MM.1S (cell line): ENCODE data around the gene C2CD4B.
A peak's percentile ranks its signal among the peaks of the same experiment; 100 is the strongest.

Source experiments
- DNase-seq: peaks from one replicate; pipeline ENCODE4 v3.0.0-alpha.2; 2015
- H2AFZ ChIP-seq: fragments of 300-600 bp; sonication (generic); 2 replicates; pipeline ENCODE4 v1.6.0; 2016; ENCODE audit warnings: antibody characterized with exemption, low read length
- H3F3A ChIP-seq: fragments of 300-600 bp; sonication (generic); 2 replicates; pipeline ENCODE4 v1.6.1; 2016; ENCODE audit warnings: mild to moderate bottlenecking, antibody characterized with exemption, low read length, moderate library complexity, mixed read lengths; ENCODE audit not compliant: insufficient read depth
- H3K27ac ChIP-seq: fragments of 300-600 bp; sonication (generic); 2 replicates; pipeline ENCODE4 v1.5.1; 2016; ENCODE audit warnings: mild to moderate bottlenecking, low read length
- H3K27me3 ChIP-seq: fragments of 300-600 bp; sonication (generic); replicated peaks from 2 replicates; pipeline ENCODE4 v1.6.0; 2016; ENCODE audit warnings: low read length; ENCODE audit not compliant: insufficient read depth
- H3K36me3 ChIP-seq: fragments of 300-600 bp; sonication (generic); replicated peaks from 2 replicates; pipeline ENCODE4 v1.6.1; 2016; ENCODE audit warnings: mild to moderate bottlenecking, low read length, mixed read lengths; ENCODE audit not compliant: insufficient read depth
- H3K4me1 ChIP-seq: fragments of 300-600 bp; sonication (generic); 2 replicates; pipeline ENCODE4 v1.6.1; 2016; ENCODE audit warnings: low read length, mixed read lengths
- H3K4me2 ChIP-seq: fragments of 300-600 bp; sonication (generic); 2 replicates; pipeline ENCODE4 v1.6.0; 2016; ENCODE audit warnings: low read depth, low read length
- H3K4me3 ChIP-seq: fragments of 300-600 bp; sonication (generic); 2 replicates; pipeline ENCODE4 v1.5.1; 2016; ENCODE audit warnings: low read length, mixed read lengths
- H3K79me2 ChIP-seq: fragments of 300-600 bp; sonication (generic); 2 replicates; pipeline ENCODE4 v1.6.1; 2016; ENCODE audit warnings: mixed run types, low read length, mixed read lengths
- H3K9ac ChIP-seq: fragments of 300-600 bp; sonication (generic); 2 replicates; pipeline ENCODE4 v1.6.1; 2016; ENCODE audit warnings: low read length, mixed read lengths
- H3K9me2 ChIP-seq: fragments of 300-600 bp; sonication (generic); replicated peaks from 2 replicates; pipeline ENCODE4 v1.6.1; 2016; ENCODE audit warnings: mild to moderate bottlenecking, low read length, mixed read lengths; ENCODE audit not compliant: insufficient read depth
- H3K9me3 ChIP-seq: fragments of 300-600 bp; sonication (generic); replicated peaks from 2 replicates; pipeline ENCODE4 v1.6.1; 2016; ENCODE audit warnings: mild to moderate bottlenecking, low read length, mixed read lengths; ENCODE audit not compliant: insufficient read depth
- H4K20me1 ChIP-seq: fragments of 300-600 bp; sonication (generic); 2 replicates; pipeline ENCODE4 v1.6.1; 2016; ENCODE audit warnings: mild to moderate bottlenecking, low read length, moderate library complexity, mixed read lengths; ENCODE audit not compliant: insufficient read depth
- EZH2 ChIP-seq: fragments of 300-600 bp; sonication (generic); optimal IDR thresholded peaks from 2 replicates; pipeline ENCODE3; 2017; ENCODE audit warnings: low read depth, mild to moderate bottlenecking, antibody characterized with exemption, low read length, mixed read lengths
- EZH2phosphoT487 ChIP-seq: fragments of 300-600 bp; sonication (generic); IDR thresholded peaks from 2 replicates; pipeline ENCODE4 v1.6.1; 2018; ENCODE audit warnings: antibody characterized with exemption, low read length
- TF ChIP-seq, protein P1 (sequence below): fragments of 300-600 bp; sonication (generic); IDR thresholded peaks from 2 replicates; pipeline ENCODE4 v1.5.1; 2016; ENCODE audit warnings: antibody characterized with exemption, low read length, mixed read lengths

Gene C2CD4B

DNA sequence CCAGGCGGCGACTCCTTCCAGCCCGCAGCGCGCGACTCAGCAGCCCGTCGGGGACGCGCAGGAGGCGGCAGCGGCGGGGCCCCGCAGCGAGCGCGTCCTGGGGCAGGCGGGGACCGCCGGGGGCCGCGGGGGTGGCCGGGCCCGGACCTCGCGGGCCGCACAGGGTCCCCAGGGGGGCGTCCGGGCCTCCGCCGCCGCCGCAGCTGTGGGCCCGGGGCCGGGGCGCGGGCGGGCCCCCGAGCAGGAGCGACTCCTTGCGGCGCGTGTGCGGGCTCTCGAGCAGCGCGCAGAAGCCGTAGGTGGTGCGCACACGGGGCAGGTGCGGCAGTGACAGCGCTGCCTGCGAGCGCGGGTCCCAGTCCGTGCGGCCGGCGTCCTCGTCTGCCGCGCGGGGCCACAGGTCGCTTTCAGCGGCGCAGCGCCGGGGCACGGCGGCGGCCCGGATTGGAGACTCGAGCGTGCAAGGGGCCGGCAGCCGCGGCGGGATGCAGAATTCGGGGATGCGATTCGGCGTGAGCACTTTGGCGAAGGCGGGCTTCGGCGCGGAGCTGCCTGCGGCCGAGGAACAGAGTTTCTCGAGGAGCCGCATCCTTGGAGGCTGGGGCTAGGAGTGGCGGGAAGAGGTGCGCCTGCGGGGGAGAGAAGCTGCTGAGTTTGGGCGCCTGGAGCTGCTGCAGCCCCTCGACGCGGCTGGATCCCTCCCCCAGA lies 535 bp downstream of the C2CD4B start:
- Histone ChIP-seq H3K4me2 (peak overlapping the region; percentile 71), H3K36me3 (no peaks in the 10 kb centered on the region), H3K9me2 (no peaks in the 10 kb centered on the region), H3F3A (no peaks in the 10 kb centered on the region), H3K27me3 (no peaks in the 10 kb centered on the region), H3K9ac (no peak overlapping the region), H4K20me1 (no peaks in the 10 kb centered on the region), H2AFZ (peak overlapping the region; percentile 43; the same call in 1 of the 2 replicates), H3K4me3 (peak overlapping the region; percentile 58), H3K9me3 (no peaks in the 10 kb centered on the region), H3K79me2 (no peaks in the 10 kb centered on the region), H3K27ac (no peak overlapping the region), H3K4me1 (no peaks in the 10 kb centered on the region)
- peak; percentile 51 for DNase-seq
- no peak for TF ChIP-seq EZH2phosphoT487
- no peak for TF ChIP-seq EZH2
- TF ChIP-seq, protein P1, sequence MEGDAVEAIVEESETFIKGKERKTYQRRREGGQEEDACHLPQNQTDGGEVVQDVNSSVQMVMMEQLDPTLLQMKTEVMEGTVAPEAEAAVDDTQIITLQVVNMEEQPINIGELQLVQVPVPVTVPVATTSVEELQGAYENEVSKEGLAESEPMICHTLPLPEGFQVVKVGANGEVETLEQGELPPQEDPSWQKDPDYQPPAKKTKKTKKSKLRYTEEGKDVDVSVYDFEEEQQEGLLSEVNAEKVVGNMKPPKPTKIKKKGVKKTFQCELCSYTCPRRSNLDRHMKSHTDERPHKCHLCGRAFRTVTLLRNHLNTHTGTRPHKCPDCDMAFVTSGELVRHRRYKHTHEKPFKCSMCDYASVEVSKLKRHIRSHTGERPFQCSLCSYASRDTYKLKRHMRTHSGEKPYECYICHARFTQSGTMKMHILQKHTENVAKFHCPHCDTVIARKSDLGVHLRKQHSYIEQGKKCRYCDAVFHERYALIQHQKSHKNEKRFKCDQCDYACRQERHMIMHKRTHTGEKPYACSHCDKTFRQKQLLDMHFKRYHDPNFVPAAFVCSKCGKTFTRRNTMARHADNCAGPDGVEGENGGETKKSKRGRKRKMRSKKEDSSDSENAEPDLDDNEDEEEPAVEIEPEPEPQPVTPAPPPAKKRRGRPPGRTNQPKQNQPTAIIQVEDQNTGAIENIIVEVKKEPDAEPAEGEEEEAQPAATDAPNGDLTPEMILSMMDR, result no peak

DNA sequence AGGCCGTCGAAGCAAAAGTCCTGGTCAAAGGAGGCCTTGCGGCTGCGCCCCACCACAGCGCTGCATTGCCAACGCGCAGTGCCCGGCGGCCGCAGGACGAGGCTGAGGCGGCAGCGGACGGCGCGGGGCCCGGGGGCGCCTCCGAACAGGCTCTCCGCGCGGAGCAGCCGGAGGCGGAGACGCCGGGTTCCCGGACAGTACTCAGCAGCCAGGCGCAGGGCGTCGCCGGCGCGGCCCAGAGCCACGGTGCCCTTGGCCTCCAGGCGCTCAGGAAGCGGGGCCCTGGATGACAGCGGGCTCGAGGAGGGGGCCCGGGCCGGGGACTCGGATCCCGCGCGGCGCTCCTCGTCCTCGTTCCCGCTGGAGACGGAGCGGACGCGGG lies 1.1 kb downstream of the C2CD4B start:
- Histone ChIP-seq H3K27ac (no peak overlapping the region), H3F3A (no peaks in the 10 kb centered on the region), H4K20me1 (no peaks in the 10 kb centered on the region), H3K9me2 (no peaks in the 10 kb centered on the region), H3K4me2 (peak overlapping the region; percentile 25; the same call in 1 of the 2 replicates), H2AFZ (no peak overlapping the region), H3K4me1 (no peaks in the 10 kb centered on the region), H3K27me3 (no peaks in the 10 kb centered on the region), H3K9me3 (no peaks in the 10 kb centered on the region), H3K79me2 (no peaks in the 10 kb centered on the region), H3K9ac (no peak overlapping the region), H3K4me3 (no peak overlapping the region; the same call in 1 of the 2 replicates), H3K36me3 (no peaks in the 10 kb centered on the region)
- no peak for DNase-seq
- TF ChIP-seq, protein P1, result no peak
- TF ChIP-seq EZH2 (no peak), EZH2phosphoT487 (no peak)

DNA sequence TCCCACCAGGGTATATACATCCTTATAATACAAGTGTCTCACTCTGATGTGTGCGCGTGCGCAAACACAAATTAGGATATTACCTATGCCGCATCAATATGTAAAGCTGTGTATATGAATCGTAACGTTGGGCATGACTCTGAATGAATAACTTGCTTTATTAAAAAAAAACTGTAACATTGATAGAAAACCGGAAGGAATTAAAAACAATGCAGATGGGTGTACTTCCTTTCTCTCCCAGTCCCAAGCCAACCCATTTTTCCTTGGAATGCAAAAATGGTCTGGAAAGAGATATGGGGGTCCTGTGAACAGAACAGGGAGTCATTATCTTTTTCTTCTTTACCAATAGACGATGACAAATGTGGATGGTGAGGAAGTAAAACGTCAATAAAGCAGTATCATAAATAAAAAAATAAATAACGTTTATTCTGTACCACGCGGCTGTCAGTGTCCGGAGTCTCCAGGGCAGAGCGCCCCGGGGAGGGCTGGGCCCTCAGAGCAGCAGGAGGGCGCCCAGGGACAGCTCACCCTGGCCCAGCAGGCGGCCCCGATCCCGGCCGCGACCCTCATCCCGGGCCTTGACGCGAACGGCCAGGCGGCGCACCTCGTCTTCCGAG lies 1.6 kb downstream of the C2CD4B start:
- Histone ChIP-seq H3K4me3 (no peak overlapping the region), H4K20me1 (no peaks in the 10 kb centered on the region), H3K27me3 (no peaks in the 10 kb centered on the region), H3K9me2 (no peaks in the 10 kb centered on the region), H3K27ac (no peak overlapping the region), H3K9ac (no peak overlapping the region), H3K9me3 (no peaks in the 10 kb centered on the region), H3K4me2 (peak overlapping the region; percentile 25; the same call in 1 of the 2 replicates), H3K36me3 (no peaks in the 10 kb centered on the region), H3F3A (no peaks in the 10 kb centered on the region), H2AFZ (no peak overlapping the region), H3K4me1 (no peaks in the 10 kb centered on the region), H3K79me2 (no peaks in the 10 kb centered on the region)
- DNase-seq, result no peak
- TF ChIP-seq EZH2 (no peak), EZH2phosphoT487 (no peak)
- TF ChIP-seq, protein P1, result no peak
